Measurements from ENCODE around the gene CREB5.
"Not testable (repeated sequence)": the region's sequence is repeated elsewhere in the genome, so short reads cannot be mapped to it uniquely, and the experiment has no call there.

Gene CREB5

DNA sequence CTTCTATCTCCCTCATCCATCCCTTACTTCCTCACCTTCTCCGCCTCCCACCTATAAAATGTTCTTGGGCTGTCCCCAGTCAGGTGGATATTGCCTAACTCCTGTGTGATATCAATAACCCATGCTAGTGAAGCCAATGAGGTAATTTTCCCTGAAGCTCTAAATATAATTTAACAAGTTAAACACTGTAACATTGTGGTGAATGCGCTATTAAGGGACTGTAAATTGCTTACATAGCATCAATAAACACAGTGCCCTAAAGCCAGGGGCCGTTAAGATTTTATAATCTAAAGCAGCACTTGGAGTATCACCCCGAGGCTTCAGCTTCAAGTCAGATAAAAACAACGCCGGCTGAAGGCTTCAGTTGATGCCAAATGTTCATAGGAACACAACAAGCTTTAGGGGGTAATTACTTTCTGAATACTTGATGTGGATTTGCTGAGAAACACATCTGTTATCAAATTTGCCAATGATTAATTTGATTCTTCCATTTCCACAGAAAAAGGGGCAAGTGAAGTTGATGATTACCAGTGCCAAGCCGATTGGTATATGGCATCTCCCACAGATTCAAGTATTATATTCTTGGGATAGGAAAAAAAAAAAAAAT lies 138.4 kb downstream of the CREB5 start:
- no peak for DNase-seq (ENCODE audit: low read depth in 2 of 2)
- TF ChIP-seq, protein P1, sequence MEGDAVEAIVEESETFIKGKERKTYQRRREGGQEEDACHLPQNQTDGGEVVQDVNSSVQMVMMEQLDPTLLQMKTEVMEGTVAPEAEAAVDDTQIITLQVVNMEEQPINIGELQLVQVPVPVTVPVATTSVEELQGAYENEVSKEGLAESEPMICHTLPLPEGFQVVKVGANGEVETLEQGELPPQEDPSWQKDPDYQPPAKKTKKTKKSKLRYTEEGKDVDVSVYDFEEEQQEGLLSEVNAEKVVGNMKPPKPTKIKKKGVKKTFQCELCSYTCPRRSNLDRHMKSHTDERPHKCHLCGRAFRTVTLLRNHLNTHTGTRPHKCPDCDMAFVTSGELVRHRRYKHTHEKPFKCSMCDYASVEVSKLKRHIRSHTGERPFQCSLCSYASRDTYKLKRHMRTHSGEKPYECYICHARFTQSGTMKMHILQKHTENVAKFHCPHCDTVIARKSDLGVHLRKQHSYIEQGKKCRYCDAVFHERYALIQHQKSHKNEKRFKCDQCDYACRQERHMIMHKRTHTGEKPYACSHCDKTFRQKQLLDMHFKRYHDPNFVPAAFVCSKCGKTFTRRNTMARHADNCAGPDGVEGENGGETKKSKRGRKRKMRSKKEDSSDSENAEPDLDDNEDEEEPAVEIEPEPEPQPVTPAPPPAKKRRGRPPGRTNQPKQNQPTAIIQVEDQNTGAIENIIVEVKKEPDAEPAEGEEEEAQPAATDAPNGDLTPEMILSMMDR (IDR thresholded peaks at IDR 0.05; ENCODE audit: low read depth, low read length) = no peak
- H3K4me3 ChIP-seq (replicated peaks in 1 of 2; ENCODE audit: low read depth in 2 of 2, low read length in 2 of 2) = no peak overlapping the region

DNA sequence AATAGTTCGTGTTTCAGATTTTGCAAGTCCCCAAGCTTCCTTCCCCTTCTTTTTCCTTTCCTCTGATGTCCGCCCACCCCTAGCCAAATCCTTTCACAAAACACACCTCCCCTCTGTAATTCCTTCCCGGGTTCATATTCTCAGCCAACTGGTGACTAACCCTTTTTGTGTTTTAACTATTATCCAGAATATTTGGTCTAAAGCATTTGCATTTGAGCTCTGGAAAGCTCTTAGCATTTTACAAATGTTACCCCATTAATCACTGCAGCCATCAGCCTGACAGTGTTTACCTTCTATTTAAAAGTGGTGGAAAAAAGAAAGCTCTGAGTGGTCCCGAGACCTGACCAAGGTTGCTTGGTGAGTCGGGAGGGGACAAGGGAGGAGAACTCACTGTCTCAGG lies 139.0 kb downstream of the CREB5 start:
- DNase-seq (ENCODE audit: low read depth in 2 of 2) = no peak
- TF ChIP-seq, protein P1 (IDR thresholded peaks at IDR 0.05; ENCODE audit: low read depth, low read length) = no peak
- H3K4me3 ChIP-seq (replicated peaks in 1 of 2; ENCODE audit: low read depth in 2 of 2, low read length in 2 of 2) = no peak overlapping the region

DNA sequence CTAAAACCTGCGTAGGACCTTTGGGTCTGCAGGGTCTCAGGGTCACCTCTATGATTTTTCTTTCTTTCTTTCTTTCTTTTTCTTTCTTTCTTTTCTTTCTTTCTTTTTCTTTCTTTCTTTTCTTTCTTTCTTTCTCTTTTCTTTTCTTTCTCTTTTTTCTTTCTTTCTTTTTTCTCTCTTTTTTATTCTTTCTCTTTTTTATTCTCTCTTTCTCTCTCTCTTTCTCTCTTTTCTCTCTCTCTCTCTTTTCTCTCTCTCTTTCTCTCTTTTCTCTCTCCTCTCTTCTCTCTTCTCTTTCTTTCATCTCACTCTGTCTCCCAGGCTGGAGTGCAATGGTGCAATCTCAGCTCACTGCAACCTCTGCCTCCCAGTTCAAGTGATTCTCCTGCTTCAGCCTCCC lies 139.4 kb downstream of the CREB5 start:
- DNase-seq (ENCODE audit: low read depth in 2 of 2); H3K4me3 ChIP-seq (replicated peaks in 1 of 2; ENCODE audit: low read depth in 2 of 2, low read length in 2 of 2): not testable (repeated sequence)

DNA sequence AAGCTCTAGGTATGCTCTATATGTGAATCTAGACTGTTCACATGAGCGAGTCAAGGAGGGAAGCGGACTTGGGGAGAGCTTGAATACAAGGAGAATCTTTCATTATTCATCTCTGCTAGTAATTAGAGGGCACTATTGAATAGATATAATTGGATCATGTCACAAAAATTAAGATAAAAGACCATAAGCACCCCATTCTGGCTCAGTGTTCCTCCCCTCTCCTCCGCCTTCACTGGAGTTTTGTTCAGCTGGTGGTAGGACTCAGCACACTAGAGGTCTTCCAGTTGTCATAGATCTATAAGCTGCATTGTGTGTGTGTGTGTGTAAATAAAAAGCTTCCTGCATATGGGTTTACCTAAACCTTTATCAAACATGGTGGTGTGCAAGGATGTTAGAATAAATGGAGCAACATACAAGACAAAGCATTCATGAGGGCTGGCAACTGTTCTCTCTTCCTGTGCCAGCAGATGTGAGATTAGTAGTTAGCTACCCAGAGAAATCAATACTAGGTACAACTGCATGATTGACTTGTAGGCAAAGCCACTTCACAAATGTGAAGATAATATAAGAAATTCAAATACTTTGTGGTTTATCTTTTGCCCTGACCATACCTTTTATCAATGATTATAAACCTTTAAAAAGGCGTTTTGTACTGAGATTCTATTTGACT lies 142.6 kb downstream of the CREB5 start:
- DNase-seq (ENCODE audit: low read depth in 2 of 2) = no peak
- TF ChIP-seq, protein P1 (IDR thresholded peaks at IDR 0.05; ENCODE audit: low read depth, low read length) = no peak
- H3K4me3 ChIP-seq (replicated peaks in 1 of 2; ENCODE audit: low read depth in 2 of 2, low read length in 2 of 2) = no peak overlapping the region

DNA sequence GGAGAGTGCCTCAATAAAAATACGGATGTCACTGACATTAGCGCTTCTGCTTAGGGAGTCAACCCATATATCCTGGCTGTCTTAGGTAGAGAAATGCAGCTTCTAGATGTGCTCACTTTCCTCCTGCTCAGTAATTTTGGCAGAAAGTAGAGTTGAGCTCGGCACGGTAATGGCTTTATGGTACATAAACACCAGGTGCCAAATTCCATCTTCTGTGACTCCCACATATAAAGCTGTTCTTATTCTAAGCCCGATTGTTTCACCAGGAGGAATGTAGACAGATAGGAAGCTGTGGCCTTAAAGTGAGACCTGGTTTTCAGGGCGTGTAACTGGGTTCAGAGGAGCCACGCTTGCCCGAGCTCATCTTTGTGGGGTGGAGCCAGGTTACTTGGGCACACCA lies 143.7 kb downstream of the CREB5 start:
- no peak for DNase-seq (ENCODE audit: low read depth in 2 of 2)
- H3K4me3 ChIP-seq (replicated peaks in 1 of 2; ENCODE audit: low read depth in 2 of 2, low read length in 2 of 2) = no peak overlapping the region
- TF ChIP-seq, protein P1 (IDR thresholded peaks at IDR 0.05; ENCODE audit: low read depth, low read length) = no peak

DNA sequence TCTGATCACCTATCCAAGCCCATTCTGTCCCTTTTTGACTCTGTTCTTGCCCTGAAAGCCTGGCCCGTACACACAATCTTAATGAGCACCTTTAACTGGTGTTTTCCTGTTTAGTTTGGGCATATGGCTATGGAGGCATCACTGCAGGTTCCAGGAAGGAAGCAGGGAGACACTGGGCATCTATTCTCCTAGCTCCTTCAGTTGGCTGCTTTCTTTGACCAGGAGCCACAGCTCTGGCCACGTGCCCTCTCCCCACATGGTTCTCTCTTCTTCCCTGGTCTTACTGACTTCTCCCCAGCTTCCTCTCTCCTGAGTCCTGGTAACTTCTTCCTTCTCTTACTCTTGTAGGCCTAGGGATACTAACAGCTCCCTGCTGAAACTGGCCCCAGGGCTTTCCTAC lies 144.4 kb downstream of the CREB5 start:
- TF ChIP-seq, protein P1 (IDR thresholded peaks at IDR 0.05; ENCODE audit: low read depth, low read length) = no peak
- no peak for DNase-seq (ENCODE audit: low read depth in 2 of 2)
- no peak overlapping the region for H3K4me3 ChIP-seq (replicated peaks in 1 of 2; ENCODE audit: low read depth in 2 of 2, low read length in 2 of 2)

DNA sequence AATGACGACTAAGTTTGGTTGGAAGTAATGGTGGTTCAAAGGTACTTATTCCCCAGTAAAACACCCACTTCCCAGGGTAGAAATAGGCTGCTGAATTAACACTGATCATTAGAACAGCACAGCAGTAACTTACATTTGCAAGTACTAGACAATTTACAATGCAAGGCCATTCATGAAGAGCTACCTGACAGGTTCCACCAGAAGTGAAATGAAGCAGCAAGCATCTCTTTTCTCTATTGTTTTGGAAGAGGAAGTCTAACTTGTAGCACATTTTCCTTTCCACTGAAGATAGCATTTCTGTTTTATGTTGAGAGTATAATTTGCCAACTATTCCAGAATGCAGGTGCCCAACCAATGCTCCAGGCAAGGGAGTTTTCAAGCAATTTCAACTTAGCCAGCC lies 145.9 kb downstream of the CREB5 start:
- TF ChIP-seq, protein P1 (IDR thresholded peaks at IDR 0.05; ENCODE audit: low read depth, low read length) = no peak
- DNase-seq (ENCODE audit: low read depth in 2 of 2) = no peak
- H3K4me3 ChIP-seq (replicated peaks in 1 of 2; ENCODE audit: low read depth in 2 of 2, low read length in 2 of 2) = no peak overlapping the region
